K562 (cell line): ENCODE measurements around the gene GABARAPL2. TPM values are rescaled to one million over a fixed set of nuclear protein-coding genes. Genes with fewer than 3 reads are reported as not detected.
A peak's percentile ranks its signal among the peaks of the same experiment; 100 is the strongest.

Experiments used
- ATAC-seq: fragments of 200-7000 bp; cut with Tn5 transposase; 3 replicates; pipeline ENCODE4 v1.9.1; 2020; ENCODE audit warnings: moderate library complexity
- BruUV-seq: library from RNA; stranded (reverse); fragments of 400-500 nt; replicated peaks from 2 replicates; lab custom pipeline; 2021; lab: Mats Ljungman, UMichigan
- CTCF ChIA-PET: fragments of 300-600 bp; formaldehyde crosslinking; extraction: SDS; loops from one replicate; lab custom pipeline; 2021; ENCODE audit warnings: low intra/inter-chr PET ratio; lab: Yijun Ruan, JAX
- POLR2A ChIA-PET: fragments of 300-600, 350-650 bp; sonication (Branson Sonifier 250); formaldehyde crosslinking; extraction: SDS; loops from one replicate; lab custom pipeline; 2021; ENCODE audit warnings: antibody characterized with exemption, inconsistent platforms; lab: Yijun Ruan, JAX
- DNase-seq, 4 experiments: peaks; one replicate each; pipeline versions ENCODE4 v3.0.0 to v3.0.0-alpha.2; 2011 to 2018; ENCODE audit warnings: low spot score in 3 of 4, mixed read lengths in 3 of 4; ENCODE audit errors: extremely low read depth in 1 of 4
- FAIRE-seq: peaks from 2 replicates; lab custom pipeline; 2011; peaks lifted over from hg19 to GRCh38; lab: Jason Lieb, UNC
- H2AFZ ChIP-seq: 2 replicates; pipeline ENCODE4 v1.6.0; 2011; ENCODE audit warnings: low read depth, low read length, control low read depth, inconsistent platforms
- H3K27ac ChIP-seq: fragments of 200-600 bp; 3 replicates; pipeline ENCODE4 v1.8.0; 2011; ENCODE audit warnings: low read depth, mild to moderate bottlenecking, control low read depth, inconsistent platforms, low read length, moderate library complexity, mixed read lengths; ENCODE audit errors: extremely low read depth
- H3K27me3 ChIP-seq, 2 experiments: fragments of 300-600 bp in 1 of 2; 2 replicates in 1 of 2; 3 replicates in 1 of 2; pipeline versions ENCODE4 v1.6.0 to v1.8.0; 2011; ENCODE audit warnings: inconsistent platforms in 2 of 2, low read length in 2 of 2, mild to moderate bottlenecking in 1 of 2, mixed read lengths in 1 of 2, moderate library complexity in 1 of 2; ENCODE audit not compliant: control insufficient read depth in 2 of 2, insufficient read depth in 2 of 2
- H3K36me3 ChIP-seq: fragments of 300-600 bp; 3 replicates; pipeline ENCODE4 v1.8.0; 2011; ENCODE audit warnings: mild to moderate bottlenecking, low read length, inconsistent platforms; ENCODE audit not compliant: control insufficient read depth, insufficient read depth
- H3K4me1 ChIP-seq, 2 experiments: fragments of 200-600 bp in 1 of 2; replicated peaks in 1 of 2; 2 replicates in 1 of 2; 3 replicates in 1 of 2; pipeline versions ENCODE4 v1.5.1 to v1.8.0; 2011; ENCODE audit warnings: inconsistent platforms in 2 of 2, low read length in 2 of 2, mild to moderate bottlenecking in 1 of 2, mixed read lengths in 1 of 2, moderate library complexity in 1 of 2; ENCODE audit not compliant: control insufficient read depth in 2 of 2, insufficient read depth in 2 of 2
- H3K4me2 ChIP-seq: 2 replicates; pipeline ENCODE4 v1.6.1; 2011; ENCODE audit warnings: low read length, control low read depth, inconsistent platforms, mixed read lengths; ENCODE audit not compliant: insufficient read depth
- H3K4me3 ChIP-seq: fragments of 200-600 bp; sonication (generic), shearing (Covaris generic); 2 replicates; pipeline ENCODE4 v1.5.1; 2016; ENCODE audit warnings: control low read depth, inconsistent platforms
- H3K79me2 ChIP-seq: fragments of 200-600 bp; 3 replicates; pipeline ENCODE4 v1.8.0; 2011; ENCODE audit warnings: low read length, inconsistent platforms; ENCODE audit not compliant: control insufficient read depth, insufficient read depth
- H3K9ac ChIP-seq, 2 experiments: 2 replicates each; pipeline versions ENCODE4 v1.6.0 to v1.6.1; 2011; ENCODE audit warnings: low read depth in 2 of 2, low read length in 2 of 2, control low read depth in 1 of 2, inconsistent platforms in 1 of 2, mild to moderate bottlenecking in 1 of 2, mixed read lengths in 1 of 2; ENCODE audit not compliant: insufficient read depth in 1 of 2
- H3K9me1 ChIP-seq: one replicate; pipeline ENCODE4 v1.6.0; 2011; ENCODE audit warnings: inconsistent platforms, mild to moderate bottlenecking, low read length, moderate library complexity; ENCODE audit not compliant: control insufficient read depth, insufficient read depth
- H3K9me3 ChIP-seq: replicated peaks from 2 replicates; pipeline ENCODE4 v1.5.1; 2011; ENCODE audit warnings: low read depth, low read length, inconsistent platforms; ENCODE audit not compliant: control insufficient read depth, insufficient read depth
- H4K20me1 ChIP-seq: replicated peaks from 2 replicates; pipeline ENCODE4 v1.6.1; 2011; ENCODE audit warnings: low read length, inconsistent platforms, mixed read lengths; ENCODE audit not compliant: control insufficient read depth, insufficient read depth
- ARID3B ChIP-seq: fragments of 250-450 bp; sonication (Bioruptor Pico); IDR thresholded peaks from 2 replicates; pipeline ENCODE4 v1.4.0; 2020; ENCODE audit warnings: borderline replicate concordance
- DEAF1 ChIP-seq: fragments of 450-650 bp; formaldehyde crosslinking; IDR thresholded peaks from 2 replicates; pipeline ENCODE4 v1.4.0; 2020; ENCODE audit warnings: mild to moderate bottlenecking, moderate library complexity
- GATAD2A ChIP-seq: fragments of 450-650 bp; IDR thresholded peaks from 2 replicates; pipeline ENCODE4 v1.6.1; 2017
- MIER1 ChIP-seq: fragments of 450-650 bp; IDR thresholded peaks from 2 replicates; pipeline ENCODE4 v1.6.1; 2016; ENCODE audit warnings: antibody characterized with exemption, mild to moderate bottlenecking, low read depth
- NR2C2 ChIP-seq, 2 experiments: fragments of 200-800 bp in 1 of 2; sonication (Bioruptor generic) in 1 of 2; sonication (generic) in 1 of 2; formaldehyde crosslinking in 1 of 2; IDR thresholded peaks; 2 replicates each; pipeline versions ENCODE4 v1.6.1 to v1.8.0; 2016 to 2022; ENCODE audit warnings: mild to moderate bottlenecking in 1 of 2, missing compliant biosample characterization in 1 of 2, missing genetic modification characterization in 1 of 2, missing genetic modification reagents in 1 of 2
- PBX2 ChIP-seq, 2 experiments: IDR thresholded peaks in 1 of 2; conservative IDR thresholded peaks in 1 of 2; 2 replicates each; pipeline ENCODE4 v1.6.1; 2016; ENCODE audit warnings: low read depth in 2 of 2, mild to moderate bottlenecking in 1 of 2, missing compliant biosample characterization in 1 of 2, missing genetic modification characterization in 1 of 2, moderate library complexity in 1 of 2
- RFX5 ChIP-seq: IDR thresholded peaks from 2 replicates; pipeline ENCODE4 v1.6.1; 2011; ENCODE audit warnings: low read depth, mild to moderate bottlenecking, improper control_type of control experiment, low read length
- SMAD3 ChIP-seq: fragments of 450-650 bp; formaldehyde crosslinking; conservative IDR thresholded peaks from 2 replicates; pipeline ENCODE4 v1.4.0; 2020; ENCODE audit warnings: mild to moderate bottlenecking
- ZKSCAN1 ChIP-seq: fragments of 150-350 bp; IDR thresholded peaks from 2 replicates; pipeline ENCODE4 v1.6.1; 2016; ENCODE audit warnings: low read depth, low read length
- ZNF239 ChIP-seq: fragments of 250-450 bp; sonication (Bioruptor Pico); IDR thresholded peaks from 2 replicates; pipeline ENCODE4 v1.4.0; 2020; ENCODE audit warnings: mild to moderate bottlenecking
- ZNF551 ChIP-seq: fragments of 250-450 bp; sonication (Bioruptor Pico); IDR thresholded peaks from 2 replicates; pipeline ENCODE4 v1.5.0; 2021; ENCODE audit warnings: mild to moderate bottlenecking, moderate library complexity
- ZNF699 ChIP-seq: fragments of 250-450 bp; sonication (Bioruptor Pico); IDR thresholded peaks from 2 replicates; pipeline ENCODE4 v1.8.0; 2021; ENCODE audit warnings: mild to moderate bottlenecking, moderate library complexity; ENCODE audit not compliant: insufficient replicate concordance
- ZNF740 ChIP-seq, 3 experiments: fragments of 200-800 bp in 1 of 3; sonication (Bioruptor generic) in 1 of 3; sonication (generic) in 1 of 3; formaldehyde crosslinking in 1 of 3; IDR thresholded peaks; 2 replicates each; pipeline versions ENCODE4 v1.6.1 to v1.8.0; 2016 to 2022; ENCODE audit warnings: mild to moderate bottlenecking in 2 of 3, missing compliant biosample characterization in 2 of 3, missing genetic modification characterization in 2 of 3, missing genetic modification reagents in 1 of 3
- WGBS: fragments of 100-300 bp; shearing (Covaris generic); methylation state at CpG from one replicate; pipeline ENCODE4 v1.1.6; 2016; ENCODE audit warnings: low coverage, mixed read lengths; ENCODE audit not compliant: insufficient coverage; ENCODE audit errors: missing lambda C conversion rate; 5-methylcytosine and 5-hydroxymethylcytosine counted together
- in situ Hi-C: fragments of 300-500 bp; cut with MboI; formaldehyde crosslinking; loops from 4 replicates; pipeline ENCODE4 v1.15.0; 2018; ENCODE audit warnings: inconsistent platforms, mixed read lengths
- intact Hi-C: fragments of 100-400 bp; cut with micrococcal nuclease; formaldehyde crosslinking; loops from 2 replicates; pipeline ENCODE4 v1.14.2; 2022
- polyA plus RNA-seq, 8 experiments: library from polyadenylated mRNA; depleted of rRNA in 4 of 8; stranded (reverse) in 5 of 8; unstranded in 3 of 8; fragments of >200 nt; fragmentation: Nextera tagmentation in 2 of 8; fragmentation: Illumina TruSeq in 1 of 8; extraction: Ambion mirVana in 2 of 8; extraction: Trizol in 1 of 8; gene quantifications; 2 replicates each; pipeline versions ENCODE4 v1.2.1 to v1.2.3, GENCODE V29; 2011 to 2014; ENCODE audit warnings: inconsistent platforms in 1 of 8, missing spikeins in 1 of 8
- total RNA-seq, 7 experiments: library from RNA; depleted of rRNA in 6 of 7; stranded (reverse); fragments of >200 nt in 6 of 7; fragmentation: Illumina TruSeq in 2 of 7; extraction: Trizol in 2 of 7; gene quantifications; 2 replicates each; pipeline versions ENCODE4 v1.2.1 to v1.2.3, GENCODE V29; 2011 to 2021; ENCODE audit warnings: low replicate concordance in 1 of 7

GABARAPL2 gene
- total and polyA plus RNA-seq, 9 of the 15 experiments (the other 6 are each of a cell fraction or from before 2014, with no cell fraction given), result 42.1 to 288 (median 91.8) TPM

- Histone ChIP-seq H3K4me2 (no peak overlapping the region), H3K9me3 (no peaks in the 10 kb centered on the region), H2AFZ (no peak overlapping the region), H3K4me1 (peaks cover 0 to 23% of the 10 kb centered on the region in 2 experiments; a peak in 1 of 5 replicates), H3K9ac (no peak overlapping the region), H3K79me2 (no peaks in the 10 kb centered on the region), H3K4me3 (no peak overlapping the region), H4K20me1 (peaks cover 4% of the 10 kb centered on the region; the same call in 1 of the 2 replicates), H3K9me1 (no peaks in the 10 kb centered on the region), H3K27me3 (peaks cover 26 to 58% of the 10 kb centered on the region in 2 experiments), H3K27ac (no peak overlapping the region), H3K36me3 (no peaks in the 10 kb centered on the region)
- BruUV-seq, result no TSS peak
- no peak for ATAC-seq
- no peak for DNase-seq
- CTCF ChIA-PET, result no interaction called here
- in situ Hi-C loops, result no loop called here
- POLR2A ChIA-PET, result interaction anchor here (1.5 to 5.1 kb wide), 2 partner anchors 10 to 90 kb away, joined by 3 to 27 read pairs; partner anchors contain the start of gene ADAT1
- FAIRE-seq, result peak; percentile 15
- 0% methylated on average over 2 of the region's 2 CpGs for WGBS
- intact Hi-C loops, result no loop called here
- TF ChIP-seq DEAF1 (CRISPR knock-in tag), result no peak
- no peak for TF ChIP-seq ZNF551 (CRISPR knock-in tag)
- TF ChIP-seq ZNF740 (CRISPR knock-in tag; IDR thresholded peaks at IDR 0.05), result no peak
- no peak for TF ChIP-seq ZNF740 (tag; IDR thresholded peaks at IDR 0.05)
- TF ChIP-seq ARID3B (CRISPR knock-in tag), result no peak
- TF ChIP-seq RFX5, result no peak
- no peak for TF ChIP-seq SMAD3 (CRISPR knock-in tag)
- no peak for TF ChIP-seq GATAD2A
- no peak for TF ChIP-seq NR2C2 (CRISPR knock-in tag; IDR thresholded peaks at IDR 0.05)
- no peak for TF ChIP-seq NR2C2 (tag; IDR thresholded peaks at IDR 0.05)
- no peak for TF ChIP-seq PBX2 (CRISPR knock-in tag; IDR thresholded peaks at IDR 0.05; ENCODE audit: low read depth)
- TF ChIP-seq PBX2 (tag; conservative IDR thresholded peaks at IDR 0.05; ENCODE audit: low read depth), result no peak
- no peak for TF ChIP-seq ZNF699 (CRISPR knock-in tag)
- no peak for TF ChIP-seq MIER1
- no peak for TF ChIP-seq ZKSCAN1
- no peak for TF ChIP-seq ZNF239 (CRISPR knock-in tag)
Observed at GRCh38 chr16:75532791-75533190, 33.4 kb upstream of the GABARAPL2 start.
